Progenitor cell of endocrine pancreas (in vitro differentiated cells): Measurements from ENCODE around the gene POLR3H. TPM values are rescaled to one million over a fixed set of nuclear protein-coding genes. Genes with fewer than 3 reads are reported as not detected.

Experiments
- DNase-seq: peaks from one replicate; pipeline ENCODE4 v3.0.0; 2021; ENCODE audit warnings: low spot score; ENCODE audit not compliant: unreplicated experiment
- H3K27ac Mint-ChIP-seq: 2 replicates; pipeline ENCODE4 v1.8.0; 2021; ENCODE audit warnings: mild to moderate bottlenecking, moderate library complexity, mixed read lengths
- H3K27me3 Mint-ChIP-seq: 2 replicates; pipeline ENCODE4 v1.8.0; 2021; ENCODE audit warnings: mixed read lengths
- H3K36me3 Mint-ChIP-seq: 2 replicates; pipeline ENCODE4 v1.8.0; 2022; ENCODE audit warnings: mixed read lengths; ENCODE audit not compliant: insufficient read depth
- H3K4me1 Mint-ChIP-seq: 2 replicates; pipeline ENCODE4 v1.8.0; 2021; ENCODE audit warnings: low read depth, mixed read lengths
- H3K4me3 Mint-ChIP-seq: 2 replicates; pipeline ENCODE4 v1.8.0; 2021; ENCODE audit warnings: low read depth, mild to moderate bottlenecking, moderate library complexity, mixed read lengths
- H3K9me3 Mint-ChIP-seq: 2 replicates; pipeline ENCODE4 v1.8.0; 2021; ENCODE audit warnings: low read depth, mixed read lengths
- total RNA-seq: library from RNA; stranded (reverse); gene quantifications from 2 replicates; pipeline ENCODE4 v1.2.1, GENCODE V29; 2021
- TF ChIP-seq, protein P1 (sequence below): fragments of 200-600 bp; sonication (generic); IDR thresholded peaks from one replicate; pipeline ENCODE4 v1.5.0; 2021; ENCODE audit warnings: antibody characterized with exemption, mild to moderate bottlenecking; ENCODE audit not compliant: unreplicated experiment

Gene POLR3H
- total RNA-seq, 1 donor from 2014 or later: 44.1 TPM

DNA sequence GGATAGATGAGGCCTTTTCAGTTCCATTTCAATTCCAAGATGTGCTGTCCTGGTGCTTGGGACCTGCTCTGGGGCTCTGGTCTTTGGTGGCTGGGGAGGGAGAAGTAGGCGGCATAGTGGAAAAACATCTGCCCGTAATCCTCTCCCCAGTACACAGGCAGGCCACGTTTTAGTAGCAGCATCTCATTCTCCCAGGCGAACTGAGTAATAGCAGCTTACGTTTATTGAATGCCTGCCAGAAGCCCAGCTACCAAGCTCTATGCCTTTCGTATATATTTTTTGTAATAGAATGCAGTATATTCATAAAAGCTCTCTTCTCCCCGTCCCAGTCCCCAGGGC is 63.9 kb downstream of the POLR3H start:
- no peaks in the 10 kb centered on the region for H3K9me3 Mint-ChIP-seq
- TF ChIP-seq, protein P1, sequence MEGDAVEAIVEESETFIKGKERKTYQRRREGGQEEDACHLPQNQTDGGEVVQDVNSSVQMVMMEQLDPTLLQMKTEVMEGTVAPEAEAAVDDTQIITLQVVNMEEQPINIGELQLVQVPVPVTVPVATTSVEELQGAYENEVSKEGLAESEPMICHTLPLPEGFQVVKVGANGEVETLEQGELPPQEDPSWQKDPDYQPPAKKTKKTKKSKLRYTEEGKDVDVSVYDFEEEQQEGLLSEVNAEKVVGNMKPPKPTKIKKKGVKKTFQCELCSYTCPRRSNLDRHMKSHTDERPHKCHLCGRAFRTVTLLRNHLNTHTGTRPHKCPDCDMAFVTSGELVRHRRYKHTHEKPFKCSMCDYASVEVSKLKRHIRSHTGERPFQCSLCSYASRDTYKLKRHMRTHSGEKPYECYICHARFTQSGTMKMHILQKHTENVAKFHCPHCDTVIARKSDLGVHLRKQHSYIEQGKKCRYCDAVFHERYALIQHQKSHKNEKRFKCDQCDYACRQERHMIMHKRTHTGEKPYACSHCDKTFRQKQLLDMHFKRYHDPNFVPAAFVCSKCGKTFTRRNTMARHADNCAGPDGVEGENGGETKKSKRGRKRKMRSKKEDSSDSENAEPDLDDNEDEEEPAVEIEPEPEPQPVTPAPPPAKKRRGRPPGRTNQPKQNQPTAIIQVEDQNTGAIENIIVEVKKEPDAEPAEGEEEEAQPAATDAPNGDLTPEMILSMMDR: no peak
- no peak for DNase-seq
- H3K4me3 Mint-ChIP-seq: no peak overlapping the region
- no peaks in the 10 kb centered on the region for H3K36me3 Mint-ChIP-seq
- no peak overlapping the region for H3K27ac Mint-ChIP-seq
- no peaks in the 10 kb centered on the region for H3K4me1 Mint-ChIP-seq
- H3K27me3 Mint-ChIP-seq: no peaks in the 10 kb centered on the region

DNA sequence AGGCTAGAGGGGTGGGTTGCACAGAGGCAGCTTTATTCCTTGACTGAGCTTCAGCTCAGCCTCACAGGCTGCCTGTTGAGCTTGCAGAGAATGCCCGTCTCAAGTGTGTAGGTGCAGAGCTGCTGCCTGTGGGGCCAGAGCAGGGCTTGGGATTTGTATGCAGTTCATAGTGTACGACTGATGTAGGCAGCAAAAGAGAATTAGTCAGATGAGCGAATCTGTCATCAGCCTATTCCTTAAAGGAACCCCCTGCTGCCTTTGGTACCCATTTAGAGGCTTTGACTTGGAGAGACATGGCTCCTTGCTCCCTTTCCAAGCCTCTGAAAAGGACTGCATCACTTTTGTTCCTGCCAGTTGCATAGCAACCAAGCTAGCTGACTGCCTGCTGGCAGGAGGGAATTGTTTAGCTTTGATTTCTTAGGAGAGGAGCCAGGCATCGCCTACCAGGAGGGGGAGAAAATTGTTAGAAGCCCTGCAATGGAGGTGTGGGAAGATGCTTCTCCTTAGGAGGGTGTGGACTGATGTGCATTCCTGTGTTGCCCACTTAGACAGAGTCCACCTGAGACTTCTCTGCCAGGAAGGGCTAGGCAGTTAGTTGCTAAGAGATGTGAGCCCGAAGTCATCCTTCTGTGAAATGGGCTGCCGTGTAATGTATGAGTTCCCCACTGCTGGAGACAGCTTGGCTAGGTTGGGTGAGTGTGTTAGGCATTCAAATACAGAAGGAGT is 64.4 kb downstream of the POLR3H start:
- DNase-seq: no peak
- no peak overlapping the region for H3K4me3 Mint-ChIP-seq
- TF ChIP-seq, protein P1: no peak
- H3K27ac Mint-ChIP-seq: no peak overlapping the region
- H3K9me3 Mint-ChIP-seq: no peaks in the 10 kb centered on the region
- no peaks in the 10 kb centered on the region for H3K27me3 Mint-ChIP-seq
- H3K4me1 Mint-ChIP-seq: no peaks in the 10 kb centered on the region
- H3K36me3 Mint-ChIP-seq: no peaks in the 10 kb centered on the region

DNA sequence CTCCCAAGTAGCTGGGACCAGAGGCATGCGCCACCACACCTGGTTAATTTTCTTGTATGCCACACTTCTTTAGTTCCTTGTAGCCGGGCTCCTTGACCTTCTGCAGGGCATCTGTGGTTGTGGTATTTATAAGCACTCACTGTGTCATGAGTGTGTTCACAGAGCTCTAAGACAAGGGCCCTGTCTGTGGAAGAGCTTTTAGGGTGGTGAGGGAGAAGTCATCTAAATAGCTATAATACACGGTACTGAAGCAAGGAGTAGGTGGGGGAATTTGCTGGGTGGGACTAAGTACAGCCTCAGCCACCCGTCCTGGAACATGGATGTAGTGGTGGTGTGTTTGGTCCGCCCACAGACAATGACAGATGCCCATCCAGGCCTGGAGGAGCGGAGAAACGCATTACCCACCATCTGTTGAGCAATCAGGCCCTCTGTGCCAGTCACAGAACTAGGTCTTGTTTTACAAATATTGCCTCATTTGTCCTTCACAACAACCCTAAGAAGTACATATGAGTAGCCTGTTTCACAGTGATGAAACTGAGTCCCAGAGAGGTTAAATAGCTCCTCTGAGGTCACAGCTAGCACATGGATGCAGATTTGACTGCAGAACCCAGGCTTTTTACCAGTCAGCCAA is 65.3 kb downstream of the POLR3H start:
- Mint-ChIP-seq H3K4me3 (no peak overlapping the region), H3K27me3 (no peaks in the 10 kb centered on the region), H3K4me1 (no peaks in the 10 kb centered on the region), H3K27ac (no peak overlapping the region), H3K36me3 (no peaks in the 10 kb centered on the region), H3K9me3 (no peaks in the 10 kb centered on the region)
- TF ChIP-seq, protein P1: no peak
- no peak for DNase-seq

DNA sequence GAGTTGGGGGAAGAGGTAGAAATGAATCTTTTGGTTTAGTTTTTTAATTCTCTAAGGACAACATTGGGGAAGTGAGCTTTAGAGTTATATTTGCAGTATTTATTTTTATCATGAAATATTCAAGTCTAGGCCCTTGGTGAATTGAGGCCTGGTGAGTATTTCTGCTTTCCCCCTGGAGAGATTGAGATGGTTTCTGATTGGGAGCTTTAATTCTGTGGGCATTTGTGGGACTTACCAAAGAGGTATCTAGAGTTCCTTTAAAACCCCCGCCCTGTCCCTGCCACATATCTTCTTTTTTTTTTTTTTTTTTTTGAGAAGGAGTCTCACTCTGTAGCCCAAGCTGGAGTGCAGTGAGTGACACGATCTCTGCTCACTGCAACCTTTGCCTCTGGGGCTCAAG is 65.8 kb downstream of the POLR3H start:
- H3K36me3 Mint-ChIP-seq: no peaks in the 10 kb centered on the region
- H3K4me3 Mint-ChIP-seq: no peak overlapping the region
- H3K4me1 Mint-ChIP-seq: no peaks in the 10 kb centered on the region
- no peaks in the 10 kb centered on the region for H3K9me3 Mint-ChIP-seq
- TF ChIP-seq, protein P1: no peak
- H3K27ac Mint-ChIP-seq: no peak overlapping the region
- DNase-seq: no peak
- H3K27me3 Mint-ChIP-seq: no peaks in the 10 kb centered on the region

Other genes with a start within 250 kb of the POLR3H start
- gene ZC3H7B, start 242.9 kb downstream of the POLR3H start, total RNA-seq: 77.3 and 83.4 TPM in 2 replicates
- 11.4 and 11.5 TPM in 2 replicates for gene TEF, start 162.5 kb downstream of the POLR3H start, total RNA-seq
- 66.9 and 72.4 TPM in 2 replicates for gene TOB2, start 97.7 kb downstream of the POLR3H start, total RNA-seq
- gene PHF5A, start 75.8 kb downstream of the POLR3H start, total RNA-seq: 44.3 and 52.9 TPM in 2 replicates
- gene ACO2, start 75.4 kb downstream of the POLR3H start, total RNA-seq: 67.4 and 69.7 TPM in 2 replicates
- gene CSDC2, start 16.5 kb upstream of the POLR3H start, total RNA-seq: 1.7 TPM in 2 replicates
- 46.0 and 51.3 TPM in 2 replicates for gene PMM1, start 45.4 kb upstream of the POLR3H start, total RNA-seq
- gene DESI1, start 76.6 kb upstream of the POLR3H start, total RNA-seq: 37.4 TPM in 2 replicates
- 262 and 272 TPM in 2 replicates for gene XRCC6, start 76.8 kb upstream of the POLR3H start, total RNA-seq
- gene SNU13, start 144.4 kb upstream of the POLR3H start, total RNA-seq: 119 and 129 TPM in 2 replicates
- 1.0 and 1.5 TPM in 2 replicates for gene MEI1, start 155.0 kb upstream of the POLR3H start, total RNA-seq